HepG2 (cell line): ENCODE data around the gene CHD9. TPM values are rescaled to one million over a fixed set of nuclear protein-coding genes. Genes with fewer than 3 reads are reported as not detected.

ENCODE experiments used
- CTCF ChIP-seq: sonication (generic); formaldehyde crosslinking; IDR thresholded peaks from 2 replicates; pipeline ENCODE4 v1.5.0; 2020; ENCODE audit warnings: mild to moderate bottlenecking, missing genetic modification reagents, moderate library complexity
- DR1 ChIP-seq: sonication (generic); formaldehyde crosslinking; IDR thresholded peaks from 2 replicates; pipeline ENCODE4 v1.8.0; 2021; ENCODE audit warnings: mild to moderate bottlenecking, missing genetic modification reagents, inconsistent platforms
- DRAP1 ChIP-seq: IDR thresholded peaks from 2 replicates; pipeline ENCODE4 v1.6.1; 2016; ENCODE audit warnings: missing genetic modification reagents, missing compliant biosample characterization
- FOXM1 ChIP-seq: sonication (generic); formaldehyde crosslinking; IDR thresholded peaks from 2 replicates; pipeline ENCODE4 v1.5.0; 2020; ENCODE audit warnings: missing genetic modification reagents
- HDAC1 ChIP-seq: sonication (generic); formaldehyde crosslinking; IDR thresholded peaks from 2 replicates; pipeline ENCODE4 v1.5.1; 2020; ENCODE audit warnings: mild to moderate bottlenecking, missing genetic modification reagents
- HMGXB3 ChIP-seq: sonication (generic); formaldehyde crosslinking; IDR thresholded peaks from 2 replicates; pipeline ENCODE4 v1.4.0; 2020; ENCODE audit warnings: missing genetic modification reagents, borderline replicate concordance
- JDP2 ChIP-seq: sonication (generic); formaldehyde crosslinking; IDR thresholded peaks from 2 replicates; pipeline ENCODE4 v1.8.1; 2022; ENCODE audit warnings: missing genetic modification reagents, borderline replicate concordance
- KDM2A ChIP-seq: sonication (generic); formaldehyde crosslinking; IDR thresholded peaks from 2 replicates; pipeline ENCODE4 v1.4.0; 2020; ENCODE audit warnings: low read depth, missing genetic modification reagents, borderline replicate concordance
- MTERF4 ChIP-seq: sonication (generic); formaldehyde crosslinking; IDR thresholded peaks from 2 replicates; pipeline ENCODE4 v1.8.0; 2023; ENCODE audit warnings: mild to moderate bottlenecking, missing genetic modification reagents
- RFX3 ChIP-seq: IDR thresholded peaks from 2 replicates; pipeline ENCODE4 v1.6.1; 2016; ENCODE audit warnings: missing biosample characterization, missing genetic modification reagents
- SCMH1 ChIP-seq: sonication (generic); formaldehyde crosslinking; IDR thresholded peaks from 2 replicates; pipeline ENCODE4 v1.9.0; 2021; ENCODE audit warnings: missing genetic modification reagents, mild to moderate bottlenecking, borderline replicate concordance
- SRSF9 ChIP-seq: fragments of 200-400 bp; formaldehyde crosslinking; IDR thresholded peaks from 2 replicates; pipeline ENCODE4 v1.6.1; 2018; ENCODE audit warnings: borderline replicate concordance, mild to moderate bottlenecking, low read depth, low read length; ENCODE audit not compliant: insufficient read depth, poor library complexity, severe bottlenecking
- TEAD3 ChIP-seq: optimal IDR thresholded peaks from 2 replicates; pipeline ENCODE3; 2016; ENCODE audit warnings: borderline replicate concordance
- ZFAT ChIP-seq: sonication (generic); formaldehyde crosslinking; conservative IDR thresholded peaks from 2 replicates; pipeline ENCODE4 v1.8.1; 2023; ENCODE audit warnings: missing genetic modification reagents, inconsistent platforms
- ZFP90 ChIP-seq: sonication (generic); formaldehyde crosslinking; IDR thresholded peaks from 2 replicates; pipeline ENCODE4 v1.8.0; 2022; ENCODE audit warnings: missing genetic modification reagents, mild to moderate bottlenecking, inconsistent platforms, borderline replicate concordance
- ZNF563 ChIP-seq: sonication (generic); formaldehyde crosslinking; IDR thresholded peaks from 2 replicates; pipeline ENCODE4 v1.8.0; 2022; ENCODE audit warnings: mild to moderate bottlenecking, moderate library complexity, missing genetic modification reagents
- ZNF570 ChIP-seq: sonication (generic); formaldehyde crosslinking; IDR thresholded peaks from 2 replicates; pipeline ENCODE4 v1.4.0; 2020; ENCODE audit warnings: mild to moderate bottlenecking, missing genetic modification reagents, borderline replicate concordance
- ZSCAN30 ChIP-seq: sonication (generic); formaldehyde crosslinking; IDR thresholded peaks from 2 replicates; pipeline ENCODE4 v1.5.0; 2020; ENCODE audit warnings: mild to moderate bottlenecking, missing genetic modification reagents
- polyA plus RNA-seq, 8 experiments: library from polyadenylated mRNA; depleted of rRNA in 3 of 8; stranded (reverse) in 7 of 8; unstranded in 1 of 8; fragments of >200 nt; fragmentation: Illumina TruSeq in 4 of 8; extraction: Trizol in 4 of 8; gene quantifications; 2 replicates each; pipeline versions ENCODE4 v1.2.1 to v1.2.3, GENCODE V29; 2011 to 2016; ENCODE audit warnings: low read depth in 4 of 8, missing spikeins in 1 of 8, mixed read lengths in 1 of 8; ENCODE audit not compliant: insufficient read depth in 1 of 8
- total RNA-seq, 5 experiments: library from RNA; depleted of rRNA; stranded (reverse); fragments of >200 nt; fragmentation: Illumina TruSeq; extraction: Trizol; gene quantifications; 2 replicates each; pipeline ENCODE4 v1.2.3, GENCODE V29; 2016; ENCODE audit warnings: low read depth in 1 of 5
- TF ChIP-seq, protein P1 (sequence below): sonication (generic); formaldehyde crosslinking; IDR thresholded peaks from 2 replicates; pipeline ENCODE4 v1.8.0; 2022; ENCODE audit warnings: mild to moderate bottlenecking, missing genetic modification reagents

The CHD9 gene
- total and polyA plus RNA-seq, 2 of the 13 experiments (the other 11 are each of a cell fraction or from before 2014, with no cell fraction given), result 23.4 to 27.7 TPM

DNA sequence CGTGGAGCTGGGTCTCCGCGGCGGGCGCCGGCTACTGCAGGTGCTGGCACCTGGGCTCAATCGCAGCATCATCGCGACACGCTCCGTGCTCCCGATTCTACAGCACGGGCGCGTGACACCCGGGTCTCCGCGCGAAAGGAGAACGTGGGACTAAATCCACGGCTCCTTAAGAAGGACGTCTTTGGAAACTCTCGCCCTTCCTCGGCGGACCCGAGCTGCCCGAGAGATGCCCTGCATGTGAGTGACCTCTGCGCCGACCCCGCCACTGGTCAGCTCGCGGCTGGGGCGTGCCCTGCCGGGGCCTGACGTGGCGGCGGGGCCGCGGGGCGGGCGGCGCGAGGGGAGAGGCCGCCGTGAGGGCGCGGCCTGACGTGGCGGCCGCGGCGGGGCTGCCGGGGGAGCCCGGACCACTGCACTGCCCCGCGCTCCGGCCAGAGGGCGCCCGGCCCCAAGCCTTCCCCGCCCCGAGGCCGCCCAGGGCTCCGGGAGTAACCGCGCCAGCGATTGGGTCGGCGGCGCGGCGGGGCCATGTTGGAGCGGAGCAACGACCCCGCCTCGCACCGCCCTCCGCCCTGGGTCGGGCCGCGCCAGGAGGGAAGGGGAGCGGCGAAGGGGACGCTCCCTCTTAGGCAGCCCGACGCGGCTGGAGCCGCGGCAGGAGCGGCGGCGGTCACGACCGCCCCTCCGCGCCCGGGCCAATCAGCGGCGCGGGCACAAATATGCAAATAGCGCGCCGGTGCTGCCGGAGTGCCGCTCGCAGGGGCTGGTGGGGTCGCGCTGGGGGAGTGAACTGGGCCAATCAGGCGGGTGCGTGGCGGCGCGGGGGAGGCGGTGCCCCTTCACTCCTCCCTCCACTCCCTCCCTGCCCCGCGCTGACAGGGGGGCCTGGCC is 75.6 kb downstream of the CHD9 start (continued):
- TF ChIP-seq SRSF9, result no peak
- TF ChIP-seq RFX3 (CRISPR knock-in tag), result no peak
- TF ChIP-seq HDAC1, result peak; percentile 65
- peak; percentile 97 for TF ChIP-seq HMGXB3 (CRISPR knock-in tag)
- TF ChIP-seq ZFP90, result 0 out of 2 replicates have a peak, but pooled peaks have one; percentile 48
- TF ChIP-seq MTERF4 (CRISPR knock-in tag), result peak; percentile 92; the same call in 1 of the 2 replicates
- peak; percentile 19 for TF ChIP-seq TEAD3 (CRISPR knock-in tag)
- no peak for TF ChIP-seq ZNF570 (CRISPR knock-in tag)
- TF ChIP-seq JDP2, result peak; percentile 60; the same call in 1 of the 2 replicates
- TF ChIP-seq DR1, result peak; percentile 23; the same call in 1 of the 2 replicates
- TF ChIP-seq CTCF (CRISPR knock-in tag), result peak; percentile 74
- no peak for TF ChIP-seq ZSCAN30 (CRISPR knock-in tag)
- TF ChIP-seq, protein P1, sequence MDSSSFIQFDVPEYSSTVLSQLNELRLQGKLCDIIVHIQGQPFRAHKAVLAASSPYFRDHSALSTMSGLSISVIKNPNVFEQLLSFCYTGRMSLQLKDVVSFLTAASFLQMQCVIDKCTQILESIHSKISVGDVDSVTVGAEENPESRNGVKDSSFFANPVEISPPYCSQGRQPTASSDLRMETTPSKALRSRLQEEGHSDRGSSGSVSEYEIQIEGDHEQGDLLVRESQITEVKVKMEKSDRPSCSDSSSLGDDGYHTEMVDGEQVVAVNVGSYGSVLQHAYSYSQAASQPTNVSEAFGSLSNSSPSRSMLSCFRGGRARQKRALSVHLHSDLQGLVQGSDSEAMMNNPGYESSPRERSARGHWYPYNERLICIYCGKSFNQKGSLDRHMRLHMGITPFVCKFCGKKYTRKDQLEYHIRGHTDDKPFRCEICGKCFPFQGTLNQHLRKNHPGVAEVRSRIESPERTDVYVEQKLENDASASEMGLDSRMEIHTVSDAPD (CRISPR knock-in tag), result peak; percentile 45; the same call in 1 of the 2 replicates
- peak; percentile 36; the same call in 1 of the 2 replicates for TF ChIP-seq FOXM1 (CRISPR knock-in tag)
- peak; percentile 64 for TF ChIP-seq DRAP1
- no peak for TF ChIP-seq ZFAT
- peak; percentile 73 for TF ChIP-seq KDM2A (CRISPR knock-in tag)
- peak; percentile 40; the same call in 1 of the 2 replicates for TF ChIP-seq ZNF563 (CRISPR knock-in tag)
- no peak for TF ChIP-seq SCMH1 (CRISPR knock-in tag)
